H9 (cell line): ENCODE data around the gene COG6. TPM values are rescaled to one million over a fixed set of nuclear protein-coding genes. Genes with fewer than 3 reads are reported as not detected.

ENCODE experiments used
- DNase-seq: peaks from one replicate; pipeline ENCODE4 v3.0.0-alpha.2; 2017
- H2AFZ ChIP-seq: one replicate; pipeline ENCODE4 v1.6.1; 2013; ENCODE audit warnings: mild to moderate bottlenecking, low read length, control low read depth, moderate library complexity
- H2AK5ac ChIP-seq: 2 replicates; pipeline ENCODE4 v1.6.1; 2013; ENCODE audit warnings: low read length, control low read depth, mixed read lengths; ENCODE audit not compliant: insufficient read length
- H2BK120ac ChIP-seq: one replicate; pipeline ENCODE4 v1.6.1; 2013; ENCODE audit warnings: low read depth, mild to moderate bottlenecking, low read length, control low read depth, inconsistent platforms; ENCODE audit not compliant: poor library complexity, severe bottlenecking
- H2BK12ac ChIP-seq: 2 replicates; pipeline ENCODE4 v1.6.1; 2013; ENCODE audit warnings: low read length, control low read depth, mixed read lengths, low read depth; ENCODE audit not compliant: insufficient read length
- H2BK15ac ChIP-seq: 2 replicates; pipeline ENCODE4 v1.6.1; 2013; ENCODE audit warnings: low read depth, low read length, control low read depth
- H2BK20ac ChIP-seq: one replicate; pipeline ENCODE4 v1.6.1; 2013; ENCODE audit warnings: low read depth, mild to moderate bottlenecking, low read length, control low read depth, inconsistent platforms; ENCODE audit not compliant: poor library complexity, severe bottlenecking
- H2BK5ac ChIP-seq: 2 replicates; pipeline ENCODE4 v1.6.1; 2013; ENCODE audit warnings: low read length, control low read depth, mixed read lengths; ENCODE audit not compliant: insufficient read length
- H3K14ac ChIP-seq: 2 replicates; pipeline ENCODE4 v1.6.1; 2013; ENCODE audit warnings: low read length, control low read depth; ENCODE audit not compliant: insufficient read depth
- H3K18ac ChIP-seq: 2 replicates; pipeline ENCODE4 v1.6.1; 2013; ENCODE audit warnings: low read depth, mild to moderate bottlenecking, mixed read lengths, low read length, control low read depth; ENCODE audit not compliant: insufficient read length
- H3K23ac ChIP-seq: 2 replicates; pipeline ENCODE4 v1.6.1; 2013; ENCODE audit warnings: low read length, control low read depth, mixed read lengths, low read depth; ENCODE audit not compliant: insufficient read length
- H3K23me2 ChIP-seq: 2 replicates; pipeline ENCODE4 v1.6.1; 2013; ENCODE audit warnings: low read depth, mild to moderate bottlenecking, mixed read lengths, low read length, control low read depth; ENCODE audit not compliant: insufficient read length, poor library complexity, severe bottlenecking
- H3K27ac ChIP-seq: 2 replicates; pipeline ENCODE4 v1.5.1; 2013; ENCODE audit warnings: low read length, control low read depth, mixed read lengths, low read depth; ENCODE audit not compliant: insufficient read length
- H3K27me3 ChIP-seq: 2 replicates; pipeline ENCODE4 v1.6.1; 2013; ENCODE audit warnings: low read length, control low read depth, inconsistent platforms; ENCODE audit not compliant: insufficient read depth
- H3K4ac ChIP-seq: 2 replicates; pipeline ENCODE4 v1.6.1; 2013; ENCODE audit warnings: low read depth, mild to moderate bottlenecking, control low read depth, inconsistent platforms, low read length, moderate library complexity
- H3K4me1 ChIP-seq: 2 replicates; pipeline ENCODE4 v1.6.1; 2013; ENCODE audit warnings: low read length, control low read depth, inconsistent platforms; ENCODE audit not compliant: insufficient read depth
- H3K4me2 ChIP-seq: 2 replicates; pipeline ENCODE4 v1.6.1; 2013; ENCODE audit warnings: low read length, control low read depth, mixed read lengths; ENCODE audit not compliant: insufficient read length, insufficient read depth
- H3K56ac ChIP-seq: 2 replicates; pipeline ENCODE4 v1.6.1; 2013; ENCODE audit warnings: low read depth, mild to moderate bottlenecking, mixed read lengths, low read length, control low read depth; ENCODE audit not compliant: insufficient read length
- H3K79me1 ChIP-seq: 2 replicates; pipeline ENCODE4 v1.6.1; 2013; ENCODE audit warnings: low read depth, mild to moderate bottlenecking, moderate library complexity, low read length, control low read depth, inconsistent platforms; ENCODE audit not compliant: insufficient read depth, poor library complexity, severe bottlenecking
- H3K79me2 ChIP-seq: 2 replicates; pipeline ENCODE4 v1.6.1; 2013; ENCODE audit warnings: low read length, control low read depth, inconsistent platforms; ENCODE audit not compliant: insufficient read depth
- H3K9ac ChIP-seq: 2 replicates; pipeline ENCODE4 v1.6.1; 2013; ENCODE audit warnings: low read length, control low read depth, mixed read lengths; ENCODE audit not compliant: insufficient read length; ENCODE audit errors: extremely low read depth
- H3K9me3 ChIP-seq: one replicate; pipeline ENCODE4 v1.6.1; 2013; ENCODE audit warnings: low read depth, low read length, inconsistent platforms; ENCODE audit not compliant: control insufficient read depth
- H3T11ph ChIP-seq: one replicate; pipeline ENCODE4 v1.6.1; 2013; ENCODE audit warnings: mild to moderate bottlenecking, low read length, control low read depth, inconsistent platforms
- H4K20me1 ChIP-seq: one replicate; pipeline ENCODE4 v1.6.1; 2013; ENCODE audit not compliant: control insufficient read depth, insufficient read length, insufficient read depth
- H4K5ac ChIP-seq: 2 replicates; pipeline ENCODE4 v1.6.1; 2013; ENCODE audit warnings: low read depth, mild to moderate bottlenecking, mixed read lengths, low read length, control low read depth; ENCODE audit not compliant: insufficient read length
- H4K8ac ChIP-seq: replicated peaks from 2 replicates; pipeline ENCODE4 v1.6.1; 2013; ENCODE audit warnings: low read length, control low read depth, mixed read lengths, low read depth; ENCODE audit not compliant: insufficient read length
- H4K91ac ChIP-seq: 2 replicates; pipeline ENCODE4 v1.6.1; 2013; ENCODE audit warnings: low read depth, mild to moderate bottlenecking, moderate library complexity, mixed read lengths, low read length, control low read depth; ENCODE audit not compliant: insufficient read length
- H3K27ac Mint-ChIP-seq, 3 experiments: 2 replicates in 2 of 3; 3 replicates in 1 of 3; pipeline ENCODE4 v1.8.0; 2020 to 2021; ENCODE audit warnings: mixed read lengths in 3 of 3, mild to moderate bottlenecking in 1 of 3, moderate library complexity in 1 of 3
- H3K27me3 Mint-ChIP-seq: 2 replicates; pipeline ENCODE4 v1.8.0; 2021; ENCODE audit warnings: low read depth, mild to moderate bottlenecking, moderate library complexity, mixed read lengths
- H3K36me3 Mint-ChIP-seq, 3 experiments: 2 replicates in 2 of 3; 3 replicates in 1 of 3; pipeline ENCODE4 v1.8.0; 2020 to 2021; ENCODE audit warnings: low read depth in 3 of 3, mixed read lengths in 3 of 3; ENCODE audit not compliant: insufficient read depth in 1 of 3
- H3K4me1 Mint-ChIP-seq, 2 experiments: 2 replicates each; pipeline ENCODE4 v1.8.0; 2020; ENCODE audit warnings: mixed read lengths in 2 of 2
- H3K4me3 Mint-ChIP-seq, 2 experiments: 2 replicates in 1 of 2; 3 replicates in 1 of 2; pipeline ENCODE4 v1.8.0; 2020 to 2021; ENCODE audit warnings: mild to moderate bottlenecking in 2 of 2, mixed read lengths in 2 of 2, moderate library complexity in 1 of 2
- H3K9me3 Mint-ChIP-seq, 2 experiments: 2 replicates in 1 of 2; 3 replicates in 1 of 2; pipeline ENCODE4 v1.8.0; 2020; ENCODE audit warnings: mild to moderate bottlenecking in 2 of 2, mixed read lengths in 2 of 2, moderate library complexity in 1 of 2
- WGBS: extraction: QIAGEN DNeasy Blood & Tissue Kit; methylation state at CpG from one replicate; pipeline ENCODE4 v1.1.7; 2013; ENCODE audit warnings: missing lambda C conversion rate, low lambda C conversion rate, mixed read lengths; ENCODE audit not compliant: insufficient read length; ENCODE audit errors: extremely low coverage; 5-methylcytosine and 5-hydroxymethylcytosine counted together
- total RNA-seq: library from RNA; stranded (reverse); gene quantifications from 2 replicates; pipeline ENCODE4 v1.2.1, GENCODE V29; 2021
- TF ChIP-seq, protein P1 (sequence below): fragments of 200-600 bp; sonication (generic); conservative IDR thresholded peaks from 3 replicates; pipeline ENCODE4 v1.8.0; 2021; ENCODE audit warnings: antibody characterized with exemption, mild to moderate bottlenecking

Gene COG6
- total RNA-seq, 1 experiment from 2014 or later = 23.7 TPM

- H3K27me3 ChIP-seq = no peaks in the 10 kb centered on the region
- no peak overlapping the region for H2BK5ac ChIP-seq
- H3K79me2 ChIP-seq = no peaks in the 10 kb centered on the region
- H3K14ac ChIP-seq = no peak overlapping the region
- no peak overlapping the region for H3K56ac ChIP-seq
- no peaks in the 10 kb centered on the region for H3K79me1 ChIP-seq
- H4K8ac ChIP-seq = no peak overlapping the region
- no peak overlapping the region for H3K9ac ChIP-seq
- Mint-ChIP-seq H3K27ac (peak overlapping the region in 1 of 3 experiments; percentile 14; a peak in 1 of 7 replicates), H3K4me3 (no peak overlapping the region), H3K4me1 (peaks cover 17% of the 10 kb centered on the region in 2 experiments), H3K36me3 (peaks cover 9 to 20% (median 14%) of the 10 kb centered on the region in 3 experiments), H3K27me3 (no peaks in the 10 kb centered on the region), H3K9me3 (peaks cover 14 to 26% of the 10 kb centered on the region in 2 experiments)
- no peak overlapping the region for H2BK12ac ChIP-seq
- peaks cover 9% of the 10 kb centered on the region; the same call in 1 of the 2 replicates for H3K4me1 ChIP-seq
- no peak overlapping the region for H3T11ph ChIP-seq
- peak; percentile 39 for DNase-seq
- no peaks in the 10 kb centered on the region for H4K20me1 ChIP-seq
- no peak overlapping the region for H3K18ac ChIP-seq
- no peak overlapping the region for H2BK15ac ChIP-seq
- no peaks in the 10 kb centered on the region for H3K23me2 ChIP-seq
- no CpG with 5 or more reads among the region's 5 CpGs for WGBS
- H3K4me2 ChIP-seq = no peak overlapping the region
- no peak overlapping the region for H3K4ac ChIP-seq
- H3K27ac ChIP-seq = no peak overlapping the region
- no peak overlapping the region for H2BK120ac ChIP-seq
- H2AFZ ChIP-seq = no peak overlapping the region
- no peak overlapping the region for H4K5ac ChIP-seq
- TF ChIP-seq, protein P1, sequence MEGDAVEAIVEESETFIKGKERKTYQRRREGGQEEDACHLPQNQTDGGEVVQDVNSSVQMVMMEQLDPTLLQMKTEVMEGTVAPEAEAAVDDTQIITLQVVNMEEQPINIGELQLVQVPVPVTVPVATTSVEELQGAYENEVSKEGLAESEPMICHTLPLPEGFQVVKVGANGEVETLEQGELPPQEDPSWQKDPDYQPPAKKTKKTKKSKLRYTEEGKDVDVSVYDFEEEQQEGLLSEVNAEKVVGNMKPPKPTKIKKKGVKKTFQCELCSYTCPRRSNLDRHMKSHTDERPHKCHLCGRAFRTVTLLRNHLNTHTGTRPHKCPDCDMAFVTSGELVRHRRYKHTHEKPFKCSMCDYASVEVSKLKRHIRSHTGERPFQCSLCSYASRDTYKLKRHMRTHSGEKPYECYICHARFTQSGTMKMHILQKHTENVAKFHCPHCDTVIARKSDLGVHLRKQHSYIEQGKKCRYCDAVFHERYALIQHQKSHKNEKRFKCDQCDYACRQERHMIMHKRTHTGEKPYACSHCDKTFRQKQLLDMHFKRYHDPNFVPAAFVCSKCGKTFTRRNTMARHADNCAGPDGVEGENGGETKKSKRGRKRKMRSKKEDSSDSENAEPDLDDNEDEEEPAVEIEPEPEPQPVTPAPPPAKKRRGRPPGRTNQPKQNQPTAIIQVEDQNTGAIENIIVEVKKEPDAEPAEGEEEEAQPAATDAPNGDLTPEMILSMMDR = no peak
- no peak overlapping the region for H4K91ac ChIP-seq
- H3K23ac ChIP-seq = no peak overlapping the region
- peaks cover 6% of the 10 kb centered on the region for H3K9me3 ChIP-seq
- H2AK5ac ChIP-seq = no peak overlapping the region
- no peak overlapping the region for H2BK20ac ChIP-seq
Measured at GRCh38 chr13:39788102-39788501, 132.6 kb downstream of the COG6 start.
